ENCODE data around the gene NOP14. TPM values are rescaled to one million over a fixed set of nuclear protein-coding genes. Genes with fewer than 3 reads are reported as not detected.
A peak's percentile ranks its signal among the peaks of the same experiment; 100 is the strongest.
"Not testable (repeated sequence)": the region's sequence is repeated elsewhere in the genome, so short reads cannot be mapped to it uniquely, and the experiment has no call there.

The NOP14 gene
- total RNA-seq, 2 donors from 2014 or later = 16.0 to 17.8 TPM

- Histone ChIP-seq H3K36me3 (no peaks in the 10 kb centered on the region), H3K9me3 (no peaks in the 10 kb centered on the region), H3K4me1 (replicated peaks) (no peaks in the 10 kb centered on the region), H3K4me3 (peak overlapping the region; percentile 97), H3K27me3 (replicated peaks; ENCODE audit: insufficient read depth) (no peaks in the 10 kb centered on the region), H3K27ac (peak overlapping the region; percentile 71 to 72)
- TF ChIP-seq POLR2AphosphoS5 (IDR thresholded peaks at IDR 0.05) (no peak), POLR2A (IDR thresholded peaks at IDR 0.05) (no peak)
- TF ChIP-seq, protein P1, sequence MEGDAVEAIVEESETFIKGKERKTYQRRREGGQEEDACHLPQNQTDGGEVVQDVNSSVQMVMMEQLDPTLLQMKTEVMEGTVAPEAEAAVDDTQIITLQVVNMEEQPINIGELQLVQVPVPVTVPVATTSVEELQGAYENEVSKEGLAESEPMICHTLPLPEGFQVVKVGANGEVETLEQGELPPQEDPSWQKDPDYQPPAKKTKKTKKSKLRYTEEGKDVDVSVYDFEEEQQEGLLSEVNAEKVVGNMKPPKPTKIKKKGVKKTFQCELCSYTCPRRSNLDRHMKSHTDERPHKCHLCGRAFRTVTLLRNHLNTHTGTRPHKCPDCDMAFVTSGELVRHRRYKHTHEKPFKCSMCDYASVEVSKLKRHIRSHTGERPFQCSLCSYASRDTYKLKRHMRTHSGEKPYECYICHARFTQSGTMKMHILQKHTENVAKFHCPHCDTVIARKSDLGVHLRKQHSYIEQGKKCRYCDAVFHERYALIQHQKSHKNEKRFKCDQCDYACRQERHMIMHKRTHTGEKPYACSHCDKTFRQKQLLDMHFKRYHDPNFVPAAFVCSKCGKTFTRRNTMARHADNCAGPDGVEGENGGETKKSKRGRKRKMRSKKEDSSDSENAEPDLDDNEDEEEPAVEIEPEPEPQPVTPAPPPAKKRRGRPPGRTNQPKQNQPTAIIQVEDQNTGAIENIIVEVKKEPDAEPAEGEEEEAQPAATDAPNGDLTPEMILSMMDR (IDR thresholded peaks at IDR 0.05) = no peak
- intact Hi-C loops (cut with DNase I) = loop anchor here (5.0 kb wide), 2 partner anchors 200 to 545 kb away; partner anchors contain the start of genes CFAP99 and ZFYVE28
- under 1% methylated on average over 40 of the region's 40 CpGs for WGBS
- DNase-seq (ENCODE audit: low spot score) = no peak
Measured at GRCh38 chr4:2962614-2963174, 512 bp downstream of the NOP14 start.

- H3K27ac ChIP-seq = no peak overlapping the region
Measured at GRCh38 chr4:2961811-2962441, 1.3 kb downstream of the NOP14 start.

GRCh38 chr4:2961421-2961810 lies 1.8 kb downstream of the NOP14 start:
- 71% methylated on average over 8 of the region's 8 CpGs for WGBS
- intact Hi-C loops (cut with DNase I) = loop anchor here (5.0 kb wide), 2 partner anchors 199 to 544 kb away; partner anchors contain the start of genes CFAP99 and ZFYVE28
- peaks cover 0 to 3% of the 10 kb centered on the region in 2 donors for H3K36me3 ChIP-seq
- no peaks in the 10 kb centered on the region for H3K9me3 ChIP-seq
- no peak for DNase-seq (ENCODE audit: low spot score)
- H3K27me3 ChIP-seq (replicated peaks; ENCODE audit: insufficient read depth) = no peaks in the 10 kb centered on the region
- no peak overlapping the region for H3K4me3 ChIP-seq
- no peaks in the 10 kb centered on the region for H3K4me1 ChIP-seq (replicated peaks)
- TF ChIP-seq, protein P1 (IDR thresholded peaks at IDR 0.05) = no peak
- TF ChIP-seq POLR2A (IDR thresholded peaks at IDR 0.05) (no peak), POLR2AphosphoS5 (IDR thresholded peaks at IDR 0.05) (no peak)
- H3K27ac ChIP-seq = no peak overlapping the region

More at GRCh38 chr4:2961811-2962441, 1.3 kb downstream of the NOP14 start:
- Histone ChIP-seq H3K27me3 (replicated peaks; ENCODE audit: insufficient read depth) (no peaks in the 10 kb centered on the region), H3K9me3 (no peaks in the 10 kb centered on the region), H3K36me3 (peaks cover 0 to 3% of the 10 kb centered on the region in 2 donors), H3K4me3 (peak overlapping the region; percentile 97), H3K4me1 (replicated peaks) (no peaks in the 10 kb centered on the region)
- no peak for DNase-seq (ENCODE audit: low spot score)
- intact Hi-C loops (cut with DNase I) = loop anchor here (5.0 kb wide), 2 partner anchors 200 to 545 kb away; partner anchors contain the start of genes CFAP99 and ZFYVE28
- TF ChIP-seq POLR2A (IDR thresholded peaks at IDR 0.05) (no peak), POLR2AphosphoS5 (IDR thresholded peaks at IDR 0.05) (no peak)
- TF ChIP-seq, protein P1 (IDR thresholded peaks at IDR 0.05) = no peak
- 48% methylated on average over 14 of the region's 14 CpGs for WGBS

GRCh38 chr4:2960450-2960849 lies 2.8 kb downstream of the NOP14 start:
- H3K4me3 ChIP-seq; H3K9me3 ChIP-seq; H3K4me1 ChIP-seq (replicated peaks); H3K27ac ChIP-seq; H3K27me3 ChIP-seq (replicated peaks; ENCODE audit: insufficient read depth); H3K36me3 ChIP-seq; DNase-seq (ENCODE audit: low spot score): not testable (repeated sequence)
- WGBS = 93% methylated on average over 4 of the region's 4 CpGs
- intact Hi-C loops (cut with DNase I) = loop anchor here (5.0 kb wide), 2 partner anchors 198 to 543 kb away; partner anchors contain the start of genes CFAP99 and ZFYVE28

DNA sequence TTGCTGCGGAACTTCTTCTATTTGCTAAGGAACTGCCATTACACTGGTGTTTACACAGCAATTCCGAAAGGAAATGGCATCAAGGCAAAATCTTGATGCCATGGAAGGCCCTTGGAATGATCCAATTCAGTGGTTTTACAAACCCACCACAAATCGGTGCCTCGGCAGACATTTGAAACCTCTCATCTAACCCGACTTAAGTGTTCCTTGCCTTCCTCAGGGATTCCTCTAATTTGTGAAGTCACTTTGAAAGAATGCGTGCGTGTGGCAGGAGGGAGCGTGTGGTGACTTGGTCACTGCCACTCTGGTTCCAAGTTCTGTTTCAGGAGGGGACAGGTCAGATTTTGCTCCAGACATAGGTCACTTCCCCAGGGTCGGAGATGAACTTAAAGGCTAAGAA lies 4.8 kb downstream of the NOP14 start:
- H3K27me3 ChIP-seq (replicated peaks; ENCODE audit: insufficient read depth) = no peaks in the 10 kb centered on the region
- no peak overlapping the region for H3K27ac ChIP-seq
- TF ChIP-seq, protein P1 (IDR thresholded peaks at IDR 0.05) = no peak
- TF ChIP-seq POLR2A (IDR thresholded peaks at IDR 0.05) (no peak), POLR2AphosphoS5 (IDR thresholded peaks at IDR 0.05) (no peak)
- intact Hi-C loops (cut with DNase I) = no loop called here
- peaks cover 0 to 3% of the 10 kb centered on the region in 2 donors for H3K36me3 ChIP-seq
- no peaks in the 10 kb centered on the region for H3K9me3 ChIP-seq
- H3K4me3 ChIP-seq = no peak overlapping the region
- H3K4me1 ChIP-seq (replicated peaks) = no peaks in the 10 kb centered on the region
- DNase-seq (ENCODE audit: low spot score) = no peak
- WGBS = 37% methylated on average over 9 of the region's 9 CpGs
